NCI-H1417 treated with DMSO at 0.1 percent for 48 hours (cell line): Measurements from ENCODE around the gene DMD.

ENCODE experiments used
- DNase-seq: peaks from one replicate; lab custom pipeline; 2025; lab: John Stamatoyannopoulos, UW

Gene DMD

GRCh38 chrX:31227250-31227649 is 1984.1 kb downstream of the DMD start:
- DNase-seq: no peak

- no peak for DNase-seq
Measured at GRCh38 chrX:31225819-31226218, 1985.5 kb downstream of the DMD start.

- DNase-seq: no peak
Measured at GRCh38 chrX:31224381-31225012, 1986.9 kb downstream of the DMD start.

- DNase-seq: no peak
Measured at GRCh38 chrX:31223817-31224216, 1987.5 kb downstream of the DMD start.

- no peak for DNase-seq
Measured at GRCh38 chrX:31222946-31223345, 1988.4 kb downstream of the DMD start.

- no peak for DNase-seq
Measured at GRCh38 chrX:31219174-31219573, 1992.2 kb downstream of the DMD start.

GRCh38 chrX:31217084-31217483 is 1994.3 kb downstream of the DMD start:
- DNase-seq: no peak

GRCh38 chrX:31215277-31215815 is 1996.0 kb downstream of the DMD start:
- DNase-seq: no peak

GRCh38 chrX:31213941-31214340 is 1997.4 kb downstream of the DMD start:
- no peak for DNase-seq

GRCh38 chrX:31212856-31213748 is 1998.2 kb downstream of the DMD start:
- no peak for DNase-seq

GRCh38 chrX:31209005-31209628 is 2002.2 kb downstream of the DMD start:
- no peak for DNase-seq

GRCh38 chrX:31201503-31201902 is 2009.8 kb downstream of the DMD start:
- DNase-seq: no peak

GRCh38 chrX:31200430-31200829 is 2010.9 kb downstream of the DMD start:
- DNase-seq: no peak

GRCh38 chrX:31199840-31200114 is 2011.6 kb downstream of the DMD start:
- DNase-seq: no peak

GRCh38 chrX:31199056-31199839 is 2012.1 kb downstream of the DMD start:
- DNase-seq: no peak

GRCh38 chrX:31190221-31190975 is 2021.0 kb downstream of the DMD start:
- DNase-seq: no peak

- DNase-seq: no peak
Measured at GRCh38 chrX:31186693-31187338, 2024.5 kb downstream of the DMD start.

- DNase-seq: no peak
Measured at GRCh38 chrX:31185884-31186283, 2025.5 kb downstream of the DMD start.

- DNase-seq: peak; percentile 22
Measured at GRCh38 chrX:31181377-31182000, 2029.9 kb downstream of the DMD start.

- DNase-seq: no peak
Measured at GRCh38 chrX:31179203-31179602, 2032.1 kb downstream of the DMD start.

GRCh38 chrX:31178769-31179125 is 2032.6 kb downstream of the DMD start:
- DNase-seq: no peak
